GM12878 (cell line): ENCODE data around the gene GPM6B. TPM values are rescaled to one million over a fixed set of nuclear protein-coding genes. Genes with fewer than 3 reads are reported as not detected.
"Not testable (repeated sequence)": the region's sequence is repeated elsewhere in the genome, so short reads cannot be mapped to it uniquely, and the experiment has no call there.

ENCODE experiments used
- ATAC-seq: fragments of 200-7000 bp; cut with Tn5 transposase; 3 replicates; pipeline ENCODE4 v1.9.1; 2020; ENCODE audit warnings: mild to moderate bottlenecking, moderate library complexity
- BruUV-seq: library from RNA; stranded (reverse); fragments of 400-500 nt; replicated peaks from 2 replicates; lab custom pipeline; 2021; lab: Mats Ljungman, UMichigan
- CTCF ChIA-PET: fragments of 300-600 bp; sonication (Branson Sonifier 250); formaldehyde crosslinking; extraction: SDS; loops from one replicate; lab custom pipeline; 2021; ENCODE audit warnings: inconsistent platforms; lab: Yijun Ruan, JAX
- POLR2A ChIA-PET: fragments of 350-600 bp; formaldehyde crosslinking; extraction: SDS; loops from one replicate; lab custom pipeline; 2021; ENCODE audit warnings: inconsistent platforms; lab: Charles Lee
- RAD21 ChIA-PET: fragments of 300-600 bp; sonication (Branson Sonifier 250); formaldehyde crosslinking; loops from one replicate; lab custom pipeline; 2023; ENCODE audit warnings: antibody characterized with exemption; ENCODE audit not compliant: unreplicated experiment; lab: Charles Lee
- SMC1A ChIA-PET: fragments of 300-600 bp; sonication (Branson Sonifier 250); formaldehyde crosslinking; loops from one replicate; lab custom pipeline; 2023; ENCODE audit not compliant: unreplicated experiment, uncharacterized antibody; lab: Charles Lee
- DNase-seq: peaks from one replicate; pipeline ENCODE4 v3.0.0-alpha.2; 2011; ENCODE audit warnings: low read depth, low spot score
- FAIRE-seq: peaks from 3 replicates; lab custom pipeline; 2011; peaks lifted over from hg19 to GRCh38; lab: Jason Lieb, UNC
- H2AFZ ChIP-seq: 2 replicates; pipeline ENCODE4 v1.6.0; 2011; ENCODE audit warnings: low read depth, low read length, control low read depth; ENCODE audit not compliant: control insufficient read depth
- H3K27ac ChIP-seq: 2 replicates; pipeline ENCODE4 v1.5.1; 2011; ENCODE audit warnings: control low read depth; ENCODE audit not compliant: control insufficient read depth, insufficient read depth
- H3K27me3 ChIP-seq, 2 experiments: replicated peaks in 1 of 2; 2 replicates each; pipeline versions ENCODE4 v1.6.0 to v1.6.1; 2011; ENCODE audit warnings: low read length in 1 of 2; ENCODE audit not compliant: control insufficient read depth in 2 of 2, insufficient read depth in 2 of 2
- H3K36me3 ChIP-seq, 2 experiments: 2 replicates each; pipeline ENCODE4 v1.5.1; 2011; ENCODE audit warnings: low read length in 1 of 2; ENCODE audit not compliant: control insufficient read depth in 2 of 2, insufficient read depth in 2 of 2
- H3K4me1 ChIP-seq: 2 replicates; pipeline ENCODE4 v1.6.1; 2011; ENCODE audit warnings: mild to moderate bottlenecking, low read length, moderate library complexity, mixed read lengths; ENCODE audit not compliant: control insufficient read depth, insufficient read depth
- H3K4me2 ChIP-seq: 2 replicates; pipeline ENCODE4 v1.6.0; 2011; ENCODE audit warnings: control low read depth; ENCODE audit not compliant: control insufficient read depth, insufficient read depth
- H3K4me3 ChIP-seq: fragments of 200-600 bp; sonication (generic); 2 replicates; pipeline ENCODE4 v1.5.1; 2016
- H3K79me2 ChIP-seq: 2 replicates; pipeline ENCODE4 v1.6.0; 2011; ENCODE audit warnings: low read length; ENCODE audit not compliant: control insufficient read depth, insufficient read depth
- H3K9ac ChIP-seq: 2 replicates; pipeline ENCODE4 v1.8.0; 2011; ENCODE audit warnings: low read length, control low read depth, mixed read lengths; ENCODE audit not compliant: control insufficient read depth, insufficient read depth
- H3K9me3 ChIP-seq: replicated peaks from 3 replicates; pipeline ENCODE4 v1.5.1; 2011; ENCODE audit warnings: mild to moderate bottlenecking, low read length; ENCODE audit not compliant: control insufficient read depth, insufficient read depth
- H4K20me1 ChIP-seq: 2 replicates; pipeline ENCODE4 v1.6.0; 2011; ENCODE audit not compliant: control insufficient read depth, insufficient read depth
- WGBS: methylation state at CpG from one replicate; pipeline ENCODE4 v1.1.6; 2016; ENCODE audit warnings: low lambda C conversion rate; ENCODE audit not compliant: insufficient replicate concordance, insufficient coverage; ENCODE audit errors: missing lambda C conversion rate; 5-methylcytosine and 5-hydroxymethylcytosine counted together
- in situ Hi-C: fragments of 300-500 bp; cut with MboI; formaldehyde crosslinking; loops from 9 replicates; pipeline ENCODE4 v1.14.3; 2018; ENCODE audit warnings: mixed read lengths
- intact Hi-C: fragments of 100-400 bp; cut with micrococcal nuclease; formaldehyde crosslinking; loops from one replicate; pipeline ENCODE4 v1.14.2; 2022; ENCODE audit not compliant: unreplicated experiment
- polyA plus RNA-seq, 11 experiments: library from polyadenylated mRNA; depleted of rRNA in 4 of 11; unstranded in 6 of 11; stranded (reverse) in 5 of 11; fragments of >200 nt; fragmentation: Nextera tagmentation in 4 of 11; fragmentation: Illumina TruSeq in 1 of 11; extraction: Ambion mirVana in 4 of 11; extraction: Trizol in 1 of 11; gene quantifications; 1 replicate in 1 of 11; 2 replicates in 10 of 11; pipeline versions ENCODE4 v1.2.1 to v1.2.3, GENCODE V29; 2011 to 2016; ENCODE audit warnings: inconsistent platforms in 2 of 11, missing spikeins in 2 of 11, low read depth in 1 of 11
- total RNA-seq, 4 experiments: library from RNA; depleted of rRNA in 3 of 4; stranded (reverse); fragments of >200 nt in 3 of 4; fragmentation: Illumina TruSeq in 1 of 4; extraction: Trizol in 1 of 4; gene quantifications; 2 replicates each; pipeline versions ENCODE4 v1.2.1 to v1.2.3, GENCODE V29; 2013 to 2021

GPM6B gene
- total and polyA plus RNA-seq, 10 of the 15 experiments (the other 5 are each of a cell fraction or from before 2014, with no cell fraction given): 0.01 to 2.6 (median 0.37) TPM; not detected in 2

DNA sequence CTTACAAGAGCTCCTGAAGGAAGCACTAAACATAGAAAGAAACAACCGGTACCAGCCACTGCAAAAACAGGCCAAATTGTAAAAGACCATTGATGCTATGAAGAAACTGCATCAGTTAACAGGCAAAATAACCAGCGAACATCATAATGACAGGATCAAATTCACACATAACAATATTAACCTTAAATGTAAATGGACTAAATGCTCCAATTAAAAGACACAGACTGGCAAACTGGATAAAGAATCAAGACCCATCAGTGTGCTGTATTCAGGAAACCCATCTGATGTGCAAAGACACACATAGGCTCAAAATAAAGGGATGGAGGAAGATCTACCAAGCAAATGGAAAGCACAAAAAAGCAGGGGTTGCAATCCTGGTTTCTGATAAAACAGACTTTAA lies 90.3 kb downstream of the GPM6B start:
- H4K20me1 ChIP-seq, ATAC-seq, FAIRE-seq, H3K9ac ChIP-seq, H3K27ac ChIP-seq, POLR2A ChIA-PET, in situ Hi-C loops, CTCF ChIA-PET, DNase-seq, H3K9me3 ChIP-seq, H3K4me3 ChIP-seq, intact Hi-C loops, H3K27me3 ChIP-seq, BruUV-seq, H3K36me3 ChIP-seq, H3K4me2 ChIP-seq, H2AFZ ChIP-seq, H3K4me1 ChIP-seq: not testable (repeated sequence)
- H3K79me2 ChIP-seq: peaks cover 23% of the 10 kb centered on the region
- ChIA-PET RAD21 (interaction anchor here (2.3 kb wide), 1 partner anchor 30 kb away, joined by 6 read pairs; no protein-coding TSS in a partner anchor), SMC1A (interaction anchor here (1.8 kb wide), 1 partner anchor 64 kb away, joined by 5 read pairs; no protein-coding TSS in a partner anchor)
- WGBS: 71% methylated on average over 2 of the region's 2 CpGs

DNA sequence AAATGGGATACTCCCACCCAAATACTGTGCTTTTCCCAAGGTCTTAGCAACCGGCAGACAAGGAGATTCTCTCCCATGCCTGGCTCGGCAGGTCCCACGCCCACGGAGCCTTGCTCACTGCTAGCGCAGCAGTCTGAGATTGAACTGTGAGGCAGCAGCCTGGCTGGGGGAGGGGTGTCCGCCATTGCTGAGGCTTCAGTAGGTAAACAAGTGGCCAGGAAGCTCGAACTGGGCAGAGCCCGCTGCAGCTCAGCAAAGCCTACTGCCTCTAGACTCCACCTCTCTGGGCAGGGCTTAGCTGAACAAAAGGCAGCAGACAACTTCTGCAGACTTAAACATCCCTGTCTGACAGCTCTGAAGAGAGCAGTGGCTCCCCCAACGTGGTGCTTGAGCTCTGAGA lies 92.0 kb downstream of the GPM6B start:
- DNase-seq, ATAC-seq, H3K9ac ChIP-seq, H3K27ac ChIP-seq, in situ Hi-C loops, H4K20me1 ChIP-seq, H3K4me2 ChIP-seq, H2AFZ ChIP-seq, BruUV-seq, H3K9me3 ChIP-seq, H3K36me3 ChIP-seq, RAD21 ChIA-PET, H3K4me1 ChIP-seq, H3K4me3 ChIP-seq, intact Hi-C loops, H3K27me3 ChIP-seq, FAIRE-seq: not testable (repeated sequence)
- peaks cover 18% of the 10 kb centered on the region for H3K79me2 ChIP-seq
- ChIA-PET SMC1A (interaction anchor here (1.4 kb wide), 1 partner anchor 10 kb away, joined by 5 read pairs; the partner anchor contains the start of genes OFD1 and TRAPPC2), CTCF (interaction anchor here (0.6 kb wide), 1 partner anchor 45 kb away, joined by 4 read pairs; no protein-coding TSS in a partner anchor), POLR2A (interaction anchor here (0.9 kb wide), 1 partner anchor 10 kb away, joined by 3 read pairs; the partner anchor contains the start of genes OFD1 and TRAPPC2)
- WGBS: 73% methylated on average over 9 of the region's 9 CpGs
